ENCODE results near the gene ZNF343.

ZNF343 gene

GRCh38 chr20:2475850-2476741, 32.6 kb downstream of the ZNF343 start:
- DNase-seq (ENCODE audit: extremely low read depth in 1 of 2, low read depth in 1 of 2), result no peak

- DNase-seq (ENCODE audit: extremely low read depth in 1 of 2, low read depth in 1 of 2), result no peak
These were observed 35.2 kb downstream of the ZNF343 start for GRCh38 chr20:2473516-2473915.

DNA sequence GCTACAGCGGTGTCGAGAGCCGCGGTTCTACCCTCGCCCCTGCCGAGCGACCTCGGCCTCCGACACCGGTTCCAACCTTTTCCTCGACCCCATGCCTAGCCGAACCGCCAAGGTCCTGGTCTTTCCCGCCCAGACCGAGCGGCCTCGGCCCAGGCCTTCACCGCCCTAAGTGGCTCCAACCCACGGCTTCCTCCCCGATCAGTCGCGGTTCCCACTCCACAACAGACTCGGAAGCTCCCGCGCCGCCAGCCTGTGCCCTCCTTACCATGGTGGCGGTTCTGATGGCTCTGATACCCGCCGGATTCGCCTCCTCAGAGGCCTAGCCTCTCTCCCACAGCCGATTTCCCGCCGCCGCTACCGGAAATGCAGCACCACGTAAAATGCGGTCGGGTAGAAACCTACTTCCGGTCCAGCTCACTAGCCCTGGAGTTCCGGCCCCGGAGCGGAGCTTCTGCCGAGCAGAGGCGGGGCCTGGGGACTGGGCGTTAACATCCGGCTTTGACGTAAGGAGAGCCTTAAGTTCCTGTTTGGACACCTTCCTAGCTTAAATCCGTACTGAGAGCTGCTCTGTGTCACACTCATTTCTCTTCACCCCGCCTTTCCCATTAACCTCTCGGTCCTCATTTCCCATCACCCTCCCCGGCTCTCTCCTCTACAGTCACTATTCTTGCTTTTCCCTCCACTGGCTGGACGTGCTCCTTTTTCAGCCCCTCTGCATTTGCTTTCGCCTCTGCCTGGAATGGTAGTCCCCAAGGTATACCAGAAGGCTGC, 38.1 kb downstream of the ZNF343 start, which contains the start of gene SNRPB:
Gene SNRPB (minus strand): TSS at position 367 of the 771 bp plus-strand sequence. CDS start 99 bp downstream, at position 268.
- DNase-seq (ENCODE audit: extremely low read depth in 1 of 2, low read depth in 1 of 2), result peak; percentile 90 to 96

- DNase-seq (ENCODE audit: extremely low read depth in 1 of 2, low read depth in 1 of 2), result peak; percentile 33 to 55
These were observed 38.7 kb downstream of the ZNF343 start for GRCh38 chr20:2469991-2470422.

DNA sequence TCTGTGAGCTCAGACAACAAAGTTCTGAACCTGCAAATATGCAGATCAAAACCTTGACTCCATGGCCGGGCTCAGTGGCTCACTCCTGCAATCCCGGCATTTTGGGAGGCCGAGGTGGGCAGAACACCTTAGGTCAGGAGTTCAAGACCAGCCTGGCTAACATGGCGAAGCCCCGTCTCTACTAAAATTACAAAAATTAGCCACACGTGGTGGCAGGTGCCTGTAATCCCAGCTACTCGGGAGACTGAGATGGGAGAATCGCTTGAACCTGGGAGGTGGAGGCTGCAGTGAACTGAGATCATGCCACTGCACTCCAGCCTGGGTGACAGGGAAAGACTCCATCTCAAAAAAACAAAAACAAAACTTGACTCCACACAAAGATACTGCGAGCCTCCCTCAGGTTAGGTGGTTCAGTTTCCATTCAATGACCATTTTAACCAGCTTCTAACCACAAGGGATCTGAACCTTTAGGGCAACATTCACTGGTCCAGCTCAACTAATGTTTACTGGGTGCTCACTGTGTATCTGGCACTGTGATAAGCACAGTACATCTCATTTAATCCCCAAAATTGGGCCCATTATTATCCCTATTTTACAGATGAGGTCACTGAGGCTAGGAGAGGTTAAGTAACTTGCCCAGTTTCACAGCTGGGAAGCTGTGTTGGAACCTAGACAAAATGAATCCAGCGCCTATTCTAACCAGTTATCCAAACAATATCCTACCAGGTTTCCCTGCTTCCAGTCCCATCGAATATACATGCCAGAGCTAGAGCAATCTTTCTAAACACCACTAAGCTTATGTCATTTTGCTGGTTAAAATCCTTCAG, 39.9 kb downstream of the ZNF343 start:
- no peak for DNase-seq (ENCODE audit: extremely low read depth in 1 of 2, low read depth in 1 of 2)

DNA sequence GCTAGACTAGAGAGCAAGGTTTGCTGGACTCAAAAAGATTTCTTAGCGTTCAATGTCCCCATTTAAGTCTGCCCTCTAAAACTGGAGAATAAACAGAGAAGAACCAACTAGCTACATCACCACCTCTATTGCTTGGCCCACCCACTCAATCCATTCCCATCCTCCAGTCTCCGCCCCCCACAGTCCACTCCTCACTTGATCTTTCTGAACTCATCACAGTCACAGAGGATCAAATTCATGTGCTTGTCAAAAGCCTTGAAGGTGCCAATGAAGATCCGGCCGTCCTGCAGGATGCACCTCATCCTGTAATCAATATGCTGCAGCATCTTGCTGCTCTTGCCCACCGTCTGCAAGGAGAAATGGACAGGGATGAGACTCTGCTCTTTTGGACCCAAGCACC, 41.3 kb downstream of the ZNF343 start:
- no peak for DNase-seq (ENCODE audit: extremely low read depth in 1 of 2, low read depth in 1 of 2)

DNA sequence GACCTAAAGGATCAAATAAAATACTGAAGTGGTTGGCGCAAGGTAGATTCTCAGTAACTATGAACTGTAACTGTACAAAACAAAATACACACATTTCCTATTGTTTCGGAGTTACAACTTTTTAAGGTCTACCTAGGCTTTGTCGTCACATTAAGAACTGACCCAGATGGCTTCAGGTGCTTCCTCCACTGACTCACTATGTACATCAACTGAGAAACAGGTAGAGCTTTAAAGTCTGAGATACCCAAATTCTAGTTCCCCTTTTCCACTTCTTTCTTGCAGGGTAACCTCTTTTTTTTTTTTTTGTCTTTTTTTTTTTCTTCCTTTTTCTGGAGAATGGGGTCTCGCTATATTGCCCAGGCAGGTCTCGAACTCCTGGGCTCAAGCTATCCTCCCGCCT, 43.6 kb downstream of the ZNF343 start:
- no peak for DNase-seq (ENCODE audit: extremely low read depth in 1 of 2, low read depth in 1 of 2)

GRCh38 chr20:2463616-2464365, 44.9 kb downstream of the ZNF343 start:
- no peak for DNase-seq (ENCODE audit: extremely low read depth in 1 of 2, low read depth in 1 of 2)

DNA sequence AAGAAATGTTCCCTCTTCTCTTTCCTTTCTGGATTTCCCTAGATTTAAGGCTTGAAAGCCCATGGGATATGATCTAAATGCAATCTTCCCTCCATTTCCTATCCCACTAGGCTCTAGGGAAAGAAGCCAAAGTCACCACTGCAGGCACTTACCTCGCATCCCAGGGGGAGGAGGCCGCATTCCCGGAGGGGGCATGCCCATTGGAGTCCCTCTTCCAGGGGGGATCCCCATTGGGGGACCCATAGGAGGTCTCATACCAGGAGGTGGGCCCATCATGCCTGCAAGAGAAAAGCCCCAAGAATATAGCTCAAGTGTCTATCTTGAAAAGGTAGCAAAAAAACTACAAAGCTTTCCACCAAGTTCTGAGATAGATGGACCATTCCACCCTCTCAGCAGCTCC, 46.2 kb downstream of the ZNF343 start:
- DNase-seq (ENCODE audit: extremely low read depth in 1 of 2, low read depth in 1 of 2), result no peak

DNA sequence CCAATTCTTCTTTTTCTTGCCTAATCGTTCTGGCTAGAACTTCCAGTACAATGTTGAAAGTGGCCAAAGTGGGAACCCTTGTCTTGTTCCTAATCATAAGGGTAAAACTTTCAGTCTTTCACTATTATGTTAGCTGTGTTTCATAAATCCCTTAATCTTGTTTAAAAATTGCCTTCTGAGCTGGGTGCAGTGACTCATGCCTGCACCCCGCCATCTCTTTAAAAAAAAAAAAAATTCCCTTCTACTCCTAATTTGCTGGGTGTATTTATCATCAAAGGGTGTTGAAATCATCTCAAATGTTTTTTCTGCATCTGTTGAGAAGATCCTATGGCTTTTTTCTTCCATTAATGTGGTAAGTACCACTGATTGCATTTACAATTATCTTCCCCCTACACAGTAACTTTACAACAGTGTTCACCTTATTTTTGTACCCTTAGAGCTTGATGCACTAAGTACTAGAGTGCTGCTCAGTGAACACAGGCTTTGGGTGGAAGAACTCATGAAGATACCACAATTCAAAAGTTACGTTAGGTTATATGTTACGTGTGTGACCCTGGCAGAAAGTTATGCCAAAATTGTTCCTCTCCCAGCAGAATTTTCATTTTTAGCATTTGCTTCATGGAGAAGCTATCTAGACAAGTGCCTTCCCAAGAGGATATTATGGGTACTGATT, 47.8 kb downstream of the ZNF343 start:
- DNase-seq (ENCODE audit: extremely low read depth in 1 of 2, low read depth in 1 of 2), result no peak

- DNase-seq (ENCODE audit: extremely low read depth in 1 of 2, low read depth in 1 of 2), result no peak
These were observed 48.5 kb downstream of the ZNF343 start for GRCh38 chr20:2459981-2460751.

- no peak for DNase-seq (ENCODE audit: extremely low read depth in 1 of 2, low read depth in 1 of 2)
These were observed 49.7 kb downstream of the ZNF343 start for GRCh38 chr20:2458919-2459499.

- DNase-seq (ENCODE audit: extremely low read depth in 1 of 2, low read depth in 1 of 2), result no peak
These were observed 52.8 kb downstream of the ZNF343 start for GRCh38 chr20:2455771-2456497.

- no peak for DNase-seq (ENCODE audit: extremely low read depth in 1 of 2, low read depth in 1 of 2)
These were observed 54.9 kb downstream of the ZNF343 start for GRCh38 chr20:2453792-2454191.

GRCh38 chr20:2451939-2452732, 56.6 kb downstream of the ZNF343 start:
- DNase-seq (ENCODE audit: extremely low read depth in 1 of 2, low read depth in 1 of 2), result peak in 1 of 2 donors; percentile 53

DNA sequence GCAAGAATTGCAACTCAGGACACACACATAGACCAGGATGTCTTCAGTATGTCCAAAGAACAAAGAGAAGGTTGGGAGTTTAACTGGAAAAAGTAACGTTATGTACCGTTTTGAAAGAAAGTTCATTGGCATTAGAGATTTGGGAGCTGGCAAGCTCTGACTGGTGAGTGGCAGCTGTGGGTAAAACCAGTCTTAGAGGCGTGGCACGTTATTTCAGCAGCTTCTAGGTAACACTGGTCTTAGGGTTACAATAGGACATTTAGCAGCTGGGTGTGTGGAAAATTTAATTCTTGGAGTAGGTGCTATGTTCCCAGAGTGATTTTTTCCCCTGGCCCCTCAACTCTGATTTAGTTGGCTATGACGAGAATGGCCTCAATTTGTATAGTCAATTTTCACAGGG, 57.3 kb downstream of the ZNF343 start:
- no peak for DNase-seq (ENCODE audit: extremely low read depth in 1 of 2, low read depth in 1 of 2)

- no peak for DNase-seq (ENCODE audit: extremely low read depth in 1 of 2, low read depth in 1 of 2)
These were observed 59.3 kb downstream of the ZNF343 start for GRCh38 chr20:2449386-2449785.

Data from stimulated activated CD8-positive, alpha-beta memory T cell treated with anti-CD3 and anti-CD28 coated beads, Interleukin-7, amount 100 ng/mL, for 48 hours (primary cell).